ENCODE results near the gene TXNDC8. TPM values are rescaled to one million over a fixed set of nuclear protein-coding genes. Genes with fewer than 3 reads are reported as not detected.
"Not testable (repeated sequence)": the region's sequence is repeated elsewhere in the genome, so short reads cannot be mapped to it uniquely, and the experiment has no call there.

The TXNDC8 gene
- total RNA-seq (2014; rRNA removed; shearing (Covaris generic)), result not detected in 2 replicates

DNA sequence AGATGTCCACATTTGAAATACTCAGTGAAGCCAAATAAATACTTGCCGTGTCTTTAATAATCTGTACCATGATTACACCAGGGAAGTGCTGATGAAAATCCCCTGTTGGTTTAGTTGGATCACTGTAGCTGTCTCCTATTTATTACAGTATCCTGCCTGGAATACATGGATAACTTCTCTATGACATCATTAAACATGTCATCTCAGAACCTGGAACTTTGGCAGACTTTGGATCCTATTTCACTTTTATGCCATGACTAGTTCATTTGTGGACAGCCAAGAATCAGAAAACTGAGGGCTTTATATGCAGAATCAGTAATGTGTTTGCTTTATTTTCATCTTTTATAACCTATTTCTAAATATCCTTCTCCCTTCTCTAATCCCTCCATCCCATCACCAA, at the start of gene TXNDC8:
TXNDC8 (minus strand) TSS at position 137 of the 400 bp plus-strand sequence.
- Histone ChIP-seq H3K27me3 (ENCODE audit: control insufficient read depth, insufficient read depth, low read length) (no peaks in the 10 kb centered on the region), H3K36me3 (replicated peaks; ENCODE audit: control insufficient read depth, insufficient read depth, low read length) (no peaks in the 10 kb centered on the region), H3K4me3 (ENCODE audit: insufficient read depth, low read depth, low read length) (no peak within 1 kb of the TSS)
- DNase-seq, result no peak

- no peak for DNase-seq
- H3K27me3 ChIP-seq (ENCODE audit: control insufficient read depth, insufficient read depth, low read length), result no peaks in the 10 kb centered on the region
- no peak overlapping the region for H3K4me3 ChIP-seq (ENCODE audit: insufficient read depth, low read depth, low read length)
- no peaks in the 10 kb centered on the region for H3K36me3 ChIP-seq (replicated peaks; ENCODE audit: control insufficient read depth, insufficient read depth, low read length)
Measured at GRCh38 chr9:110383491-110383890, 45.8 kb upstream of the TXNDC8 start.

DNA sequence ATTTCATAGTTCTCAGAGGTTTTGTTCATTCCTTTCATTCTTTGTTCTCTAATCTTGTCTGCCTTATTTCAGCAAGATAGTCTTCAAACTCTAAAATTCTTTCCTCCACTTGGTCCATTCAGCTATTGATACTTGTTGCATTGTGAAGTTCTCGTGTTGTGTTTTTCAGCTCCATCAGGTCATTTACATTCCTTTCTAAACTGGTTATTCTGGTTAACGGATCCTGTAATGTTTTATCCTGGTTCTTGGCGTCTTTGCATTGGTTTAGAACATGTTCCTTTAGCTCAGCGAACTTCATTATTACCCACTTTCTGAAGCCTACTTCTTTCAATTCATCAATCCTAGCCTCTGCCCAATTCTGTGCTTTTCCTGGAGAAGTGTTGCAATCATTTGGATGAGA, 45.1 kb upstream of the TXNDC8 start:
- no peaks in the 10 kb centered on the region for H3K27me3 ChIP-seq (ENCODE audit: control insufficient read depth, insufficient read depth, low read length)
- H3K36me3 ChIP-seq (replicated peaks; ENCODE audit: control insufficient read depth, insufficient read depth, low read length), result no peaks in the 10 kb centered on the region
- no peak for DNase-seq
- no peak overlapping the region for H3K4me3 ChIP-seq (ENCODE audit: insufficient read depth, low read depth, low read length)

DNA sequence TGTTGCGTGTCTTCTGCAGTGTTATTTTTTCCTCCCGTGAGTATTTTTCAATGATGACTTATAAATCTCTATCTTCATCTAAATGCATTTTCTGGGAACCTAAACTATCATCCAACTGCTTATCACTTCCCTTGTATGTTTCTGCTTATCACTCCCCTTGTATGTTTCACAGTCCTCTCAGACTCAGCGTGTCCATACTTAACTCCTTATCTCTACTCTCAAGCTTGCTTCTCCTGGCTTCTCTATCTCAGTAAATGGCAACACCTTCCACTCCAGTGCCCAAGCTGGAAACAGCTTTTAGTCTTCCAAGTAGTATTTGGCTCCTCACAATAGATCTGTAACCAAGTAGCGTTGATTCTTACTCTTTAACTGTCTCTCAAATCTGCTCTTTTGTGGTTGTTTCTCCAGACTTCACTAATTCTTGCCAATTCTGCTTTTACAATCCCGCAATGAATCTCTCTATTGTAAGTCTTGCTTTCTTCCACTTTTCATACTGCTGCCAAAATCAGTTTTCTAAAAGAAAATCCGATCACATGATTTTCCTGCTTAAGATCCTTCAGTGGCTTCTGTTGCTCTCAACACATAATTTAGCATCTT, 33.8 kb upstream of the TXNDC8 start:
- Histone ChIP-seq H3K27me3 (ENCODE audit: control insufficient read depth, insufficient read depth, low read length) (no peaks in the 10 kb centered on the region), H3K36me3 (replicated peaks; ENCODE audit: control insufficient read depth, insufficient read depth, low read length) (no peaks in the 10 kb centered on the region)
- DNase-seq, result no peak

GRCh38 chr9:110370315-110370714, 32.7 kb upstream of the TXNDC8 start:
- H3K4me3 ChIP-seq (ENCODE audit: insufficient read depth, low read depth, low read length), result no peak overlapping the region
- DNase-seq, result no peak
- no peaks in the 10 kb centered on the region for H3K27me3 ChIP-seq (ENCODE audit: control insufficient read depth, insufficient read depth, low read length)
- H3K36me3 ChIP-seq (replicated peaks; ENCODE audit: control insufficient read depth, insufficient read depth, low read length), result no peaks in the 10 kb centered on the region

More for the DNA sequence above, 33.8 kb upstream of the TXNDC8 start:
- no peak overlapping the region for H3K4me3 ChIP-seq (ENCODE audit: insufficient read depth, low read depth, low read length)

GRCh38 chr9:110364451-110364850, 26.8 kb upstream of the TXNDC8 start:
- Histone ChIP-seq H3K4me3 (ENCODE audit: insufficient read depth, low read depth, low read length) (no peak overlapping the region), H3K27me3 (ENCODE audit: control insufficient read depth, insufficient read depth, low read length) (no peaks in the 10 kb centered on the region), H3K36me3 (replicated peaks; ENCODE audit: control insufficient read depth, insufficient read depth, low read length) (no peaks in the 10 kb centered on the region)
- DNase-seq, result no peak

GRCh38 chr9:110358992-110359391, 21.3 kb upstream of the TXNDC8 start:
- not testable (repeated sequence) for DNase-seq; H3K27me3 ChIP-seq (ENCODE audit: control insufficient read depth, insufficient read depth, low read length); H3K4me3 ChIP-seq (ENCODE audit: insufficient read depth, low read depth, low read length); H3K36me3 ChIP-seq (replicated peaks; ENCODE audit: control insufficient read depth, insufficient read depth, low read length)

GRCh38 chr9:110357505-110357904, 19.8 kb upstream of the TXNDC8 start:
- DNase-seq, result no peak
- H3K4me3 ChIP-seq (ENCODE audit: insufficient read depth, low read depth, low read length), result no peak overlapping the region
- H3K27me3 ChIP-seq (ENCODE audit: control insufficient read depth, insufficient read depth, low read length), result no peaks in the 10 kb centered on the region
- H3K36me3 ChIP-seq (replicated peaks; ENCODE audit: control insufficient read depth, insufficient read depth, low read length), result no peaks in the 10 kb centered on the region

- no peak for DNase-seq
- H3K4me3 ChIP-seq (ENCODE audit: insufficient read depth, low read depth, low read length), result no peak overlapping the region
- no peaks in the 10 kb centered on the region for H3K27me3 ChIP-seq (ENCODE audit: control insufficient read depth, insufficient read depth, low read length)
- no peaks in the 10 kb centered on the region for H3K36me3 ChIP-seq (replicated peaks; ENCODE audit: control insufficient read depth, insufficient read depth, low read length)
Measured at GRCh38 chr9:110356639-110357395, 19.2 kb upstream of the TXNDC8 start.

DNA sequence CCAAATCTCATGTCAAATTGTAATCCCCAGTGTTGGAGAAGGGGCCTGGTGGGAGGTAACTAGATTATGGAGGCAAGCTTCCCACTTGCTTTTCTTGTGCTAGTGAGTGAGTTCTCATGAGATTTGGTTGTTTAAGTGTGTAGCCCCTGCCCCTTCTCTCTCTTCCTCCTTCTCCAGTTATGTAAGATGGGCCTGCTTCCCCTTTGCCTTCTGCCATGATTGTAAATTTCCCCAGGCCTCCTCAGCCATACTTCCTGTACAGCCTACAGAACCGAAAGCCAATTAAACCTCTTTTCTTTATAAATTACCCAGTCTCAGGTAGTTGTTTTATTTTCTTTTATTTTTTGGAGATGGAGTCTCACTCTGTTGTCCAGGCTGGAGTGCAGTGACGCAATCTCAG, 18.2 kb upstream of the TXNDC8 start:
- no peak for DNase-seq
- H3K27me3 ChIP-seq (ENCODE audit: control insufficient read depth, insufficient read depth, low read length), result no peaks in the 10 kb centered on the region
- no peaks in the 10 kb centered on the region for H3K36me3 ChIP-seq (replicated peaks; ENCODE audit: control insufficient read depth, insufficient read depth, low read length)
- no peak overlapping the region for H3K4me3 ChIP-seq (ENCODE audit: insufficient read depth, low read depth, low read length)

GRCh38 chr9:110351009-110351467, 13.4 kb upstream of the TXNDC8 start:
- Histone ChIP-seq H3K36me3 (replicated peaks; ENCODE audit: control insufficient read depth, insufficient read depth, low read length) (no peaks in the 10 kb centered on the region), H3K27me3 (ENCODE audit: control insufficient read depth, insufficient read depth, low read length) (no peaks in the 10 kb centered on the region), H3K4me3 (ENCODE audit: insufficient read depth, low read depth, low read length) (no peak overlapping the region)
- DNase-seq, result no peak

GRCh38 chr9:110346325-110346724, 8.7 kb upstream of the TXNDC8 start:
- no peaks in the 10 kb centered on the region for H3K27me3 ChIP-seq (ENCODE audit: control insufficient read depth, insufficient read depth, low read length)

DNA sequence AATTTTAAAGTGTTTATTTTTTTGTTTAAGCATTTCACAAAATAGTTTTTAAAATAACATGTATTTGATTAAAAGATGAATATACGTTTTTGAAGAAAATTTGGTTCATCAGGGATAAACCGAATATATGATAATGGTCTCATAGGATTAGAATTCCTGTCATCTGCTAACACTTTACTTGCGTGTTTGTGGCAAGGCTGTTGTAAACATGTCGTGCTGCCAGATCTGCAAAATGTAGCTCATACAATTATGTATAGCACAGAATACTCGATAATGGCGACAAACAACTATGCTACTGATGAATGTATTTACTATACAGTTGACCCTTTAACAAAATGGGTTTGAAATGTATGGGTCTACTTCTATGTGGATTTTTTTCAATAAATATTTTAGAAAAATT, 7.2 kb upstream of the TXNDC8 start:
- H3K4me3 ChIP-seq (ENCODE audit: insufficient read depth, low read depth, low read length), result no peak overlapping the region
- H3K36me3 ChIP-seq (replicated peaks; ENCODE audit: control insufficient read depth, insufficient read depth, low read length), result no peaks in the 10 kb centered on the region
- DNase-seq, result no peak
- H3K27me3 ChIP-seq (ENCODE audit: control insufficient read depth, insufficient read depth, low read length), result no peaks in the 10 kb centered on the region

More at GRCh38 chr9:110346325-110346724, 8.7 kb upstream of the TXNDC8 start:
- no peaks in the 10 kb centered on the region for H3K36me3 ChIP-seq (replicated peaks; ENCODE audit: control insufficient read depth, insufficient read depth, low read length)
- DNase-seq, result no peak
- H3K4me3 ChIP-seq (ENCODE audit: insufficient read depth, low read depth, low read length), result no peak overlapping the region

DNA sequence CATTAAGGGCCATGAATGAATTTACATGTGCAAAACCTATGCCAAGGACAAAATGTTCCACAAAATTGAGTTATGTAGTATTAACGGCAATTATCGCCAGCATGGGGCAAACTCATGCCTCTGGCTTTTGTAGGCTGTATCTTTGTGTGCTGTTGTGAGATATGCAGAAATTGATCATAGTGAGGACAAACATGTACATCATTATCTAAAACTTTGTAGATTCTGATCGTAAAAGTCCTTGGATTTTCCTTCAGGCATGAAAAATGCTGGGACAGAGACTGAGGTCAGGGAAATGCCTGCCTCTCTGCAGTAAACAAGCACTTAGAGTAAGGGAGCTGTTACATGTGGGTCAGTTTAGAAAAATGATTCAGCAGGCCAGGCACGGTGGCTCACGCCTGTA, 5.9 kb upstream of the TXNDC8 start:
- Histone ChIP-seq H3K27me3 (ENCODE audit: control insufficient read depth, insufficient read depth, low read length) (no peaks in the 10 kb centered on the region), H3K4me3 (ENCODE audit: insufficient read depth, low read depth, low read length) (no peak overlapping the region), H3K36me3 (replicated peaks; ENCODE audit: control insufficient read depth, insufficient read depth, low read length) (no peaks in the 10 kb centered on the region)
- DNase-seq, result no peak

DNA sequence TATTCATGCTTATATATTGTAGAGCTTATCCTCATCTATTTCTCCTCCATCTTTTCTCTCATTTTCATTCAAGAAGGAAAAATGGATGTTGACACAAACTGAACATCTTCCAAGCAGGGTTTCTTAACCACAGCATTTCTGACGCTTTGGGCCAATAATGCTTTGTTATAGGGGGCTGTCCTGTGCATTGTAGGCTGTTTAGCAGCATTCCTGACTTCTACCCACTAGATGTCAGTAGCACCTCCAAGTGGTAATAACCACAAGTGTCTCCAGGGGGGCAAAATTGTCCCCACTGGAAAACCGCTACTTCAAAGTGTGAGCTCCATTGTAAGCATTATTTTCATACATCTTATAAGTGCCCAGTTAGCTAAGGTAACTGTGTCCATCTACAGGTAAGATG, 2.6 kb upstream of the TXNDC8 start:
- Histone ChIP-seq H3K4me3 (ENCODE audit: insufficient read depth, low read depth, low read length) (no peak overlapping the region), H3K27me3 (ENCODE audit: control insufficient read depth, insufficient read depth, low read length) (no peaks in the 10 kb centered on the region), H3K36me3 (replicated peaks; ENCODE audit: control insufficient read depth, insufficient read depth, low read length) (no peaks in the 10 kb centered on the region)
- DNase-seq, result peak; percentile 8
